MV-4-11 (cell line): ENCODE measurements around the gene KAT2A.

Experiments used
- DNase-seq: peaks from one replicate; lab custom pipeline; 2025; lab: John Stamatoyannopoulos, UW

KAT2A gene

DNA sequence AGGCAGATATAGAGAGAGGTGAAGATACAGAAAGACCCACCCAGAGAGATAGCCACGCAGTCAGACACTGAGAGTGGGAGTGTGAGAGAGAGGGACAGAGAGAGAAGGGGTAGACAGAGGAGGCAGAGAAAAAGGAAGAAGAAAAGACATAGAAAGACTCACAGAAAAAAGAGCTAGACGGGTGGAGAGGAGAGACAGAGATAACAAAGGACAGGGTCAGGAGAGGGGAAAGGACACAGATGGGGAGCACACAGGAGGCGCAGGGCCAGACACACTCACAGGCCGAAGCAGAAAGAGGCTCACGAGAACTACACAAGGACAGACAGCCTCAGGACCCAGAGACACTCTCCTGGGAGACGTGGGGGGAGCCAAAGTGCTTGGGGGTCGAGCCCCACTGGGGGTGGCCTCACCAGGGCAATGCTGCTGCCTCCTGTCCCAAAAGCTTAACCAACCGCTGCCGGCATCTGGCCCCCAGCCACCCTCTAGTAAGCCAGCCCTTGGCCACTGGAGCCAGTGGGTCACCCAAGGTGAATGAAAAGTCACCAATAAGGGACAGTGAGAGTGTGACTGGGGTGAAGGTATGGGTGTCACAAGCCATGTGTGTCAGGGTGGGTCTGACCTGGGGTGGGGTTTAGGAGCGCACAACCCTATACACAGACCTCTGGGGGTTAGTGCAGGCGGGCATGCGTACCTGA, 26.6 kb downstream of the KAT2A start:
- DNase-seq = no peak

DNA sequence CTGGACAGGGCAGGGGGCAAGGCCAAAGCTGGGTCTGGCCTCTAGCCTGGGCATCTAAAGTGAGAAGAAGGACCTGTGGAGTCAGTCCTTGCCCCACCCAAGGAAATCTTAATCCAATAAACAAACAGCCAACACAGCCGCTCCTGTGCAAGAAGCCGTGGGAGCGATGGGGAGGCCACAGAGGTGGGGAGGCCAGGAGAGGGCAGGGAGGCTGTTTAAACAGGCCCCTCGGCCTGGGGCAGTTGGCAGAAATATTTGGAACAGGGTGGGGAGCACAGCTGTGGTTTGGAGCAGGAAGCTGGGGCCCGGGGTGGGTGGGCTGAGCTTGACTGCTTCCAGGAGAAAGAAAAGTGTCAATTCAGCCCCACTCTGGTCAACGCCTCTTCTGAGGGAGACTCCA, 28.2 kb downstream of the KAT2A start:
- no peak for DNase-seq

- DNase-seq = no peak
Measured at GRCh38 chr17:42090964-42091790, 30.0 kb downstream of the KAT2A start.

DNA sequence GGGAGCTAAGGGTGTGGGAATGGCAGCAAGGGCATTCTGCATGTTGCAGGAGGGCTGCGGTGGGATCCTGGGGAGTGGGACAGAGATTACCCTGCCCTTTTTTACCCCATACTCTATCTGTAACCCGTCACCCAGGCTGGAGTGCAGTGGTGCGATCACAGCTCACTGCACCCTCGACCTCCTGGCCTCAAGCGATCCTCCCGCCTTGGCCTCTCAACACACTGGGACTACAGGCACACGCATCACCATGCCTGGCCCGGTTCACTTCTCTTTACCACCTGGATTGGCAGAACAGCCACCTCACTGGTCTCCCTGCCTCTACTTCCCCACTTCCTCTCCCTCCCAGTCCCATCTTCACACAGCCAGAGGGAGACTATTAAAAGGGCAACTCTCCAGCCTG, 32.4 kb downstream of the KAT2A start:
- DNase-seq = no peak

DNA sequence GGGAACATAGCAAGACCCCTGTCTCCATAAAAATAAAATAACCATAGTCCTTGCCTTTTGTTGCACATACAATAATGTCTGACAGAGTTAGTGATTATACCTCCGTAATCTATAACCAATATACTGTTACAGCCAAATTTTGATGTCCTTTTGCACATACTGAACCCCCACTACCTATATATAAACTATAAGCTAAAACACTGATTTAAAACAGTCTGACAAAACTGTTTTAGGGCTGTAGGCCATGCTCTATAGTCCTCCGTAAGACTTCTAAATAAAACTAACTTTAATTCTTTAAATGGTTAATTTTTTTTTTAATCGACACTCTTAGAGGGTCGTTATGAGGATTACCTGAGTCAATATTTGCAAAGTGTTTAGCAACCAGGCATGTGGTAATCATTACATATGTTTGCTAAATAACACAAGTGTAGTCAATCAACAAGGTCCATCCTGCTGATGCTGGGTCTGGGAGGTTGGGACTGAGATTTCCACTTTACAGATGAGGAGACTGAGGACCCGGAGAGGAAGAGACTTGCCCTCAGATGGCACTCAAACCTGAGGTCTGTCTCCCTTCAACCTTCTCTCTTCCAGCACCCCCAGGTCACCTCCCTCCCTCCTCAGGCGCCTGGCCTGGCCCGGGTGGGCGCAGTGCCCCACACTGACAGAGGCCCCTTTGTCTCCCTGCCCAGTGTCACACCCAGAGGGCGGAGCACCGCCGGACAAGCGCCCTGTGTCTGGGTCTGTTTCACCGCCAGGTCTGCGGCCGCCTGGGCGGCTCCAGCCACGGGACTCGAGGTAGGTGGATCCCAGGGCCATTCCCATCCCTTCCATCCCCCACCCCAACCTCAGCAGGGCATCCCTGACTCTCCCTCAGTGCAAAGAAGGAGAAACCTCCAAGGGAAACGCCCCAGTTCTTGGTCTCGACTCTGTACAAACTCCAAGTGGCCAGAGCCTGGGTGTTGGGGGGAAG, 33.1 kb downstream of the KAT2A start:
- DNase-seq = no peak

DNA sequence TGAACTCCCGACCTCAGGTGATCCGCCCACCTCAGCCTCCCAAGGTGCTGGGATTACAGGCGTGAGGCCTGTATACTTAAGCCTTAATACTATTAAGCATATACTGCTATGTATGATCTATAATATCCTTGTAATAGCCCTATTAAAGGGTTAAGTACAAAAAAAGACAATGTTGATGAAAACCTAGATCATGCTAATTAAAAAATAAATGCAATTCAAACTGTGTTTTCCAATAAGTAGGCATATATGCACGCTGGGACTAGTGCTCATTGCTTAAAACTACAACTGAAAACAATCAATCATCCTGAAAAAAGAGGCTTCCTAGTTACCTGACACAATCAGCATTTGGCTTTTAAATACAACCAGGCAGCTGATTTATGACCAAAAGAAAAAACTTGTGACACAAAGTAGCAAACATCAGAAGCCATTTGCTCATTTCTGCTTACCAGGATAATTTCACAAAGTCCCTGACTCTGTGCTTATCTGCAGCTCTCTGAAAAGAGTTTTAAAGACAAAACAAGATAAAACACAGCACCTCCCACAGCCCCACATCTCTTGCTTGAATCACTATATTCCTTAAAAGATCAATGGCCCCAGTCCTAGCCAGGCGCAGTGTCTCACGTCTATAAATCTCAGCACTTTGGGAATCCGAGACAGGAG, 34.0 kb downstream of the KAT2A start:
- no peak for DNase-seq

GRCh38 chr17:42081516-42082129, 39.5 kb downstream of the KAT2A start:
- DNase-seq = no peak

DNA sequence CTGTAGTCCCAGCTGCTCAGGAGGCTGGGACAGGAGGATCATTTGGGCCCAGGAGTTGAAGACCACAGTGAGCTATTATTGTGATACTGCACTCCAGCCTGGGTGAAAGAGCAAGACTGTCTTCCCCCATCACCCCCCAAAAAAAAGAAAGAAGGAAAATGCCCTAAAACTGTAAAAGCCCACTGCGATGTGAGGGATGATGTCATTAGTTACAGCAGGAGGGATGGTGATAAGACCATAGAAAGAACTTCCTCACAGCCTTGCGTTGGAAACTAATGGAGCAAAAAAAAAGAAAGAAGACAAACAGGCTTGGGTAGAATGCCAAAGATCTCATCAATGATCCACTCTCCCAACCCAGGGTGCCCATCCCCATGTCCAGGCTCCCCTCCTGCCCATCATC, 41.6 kb downstream of the KAT2A start:
- DNase-seq = no peak

DNA sequence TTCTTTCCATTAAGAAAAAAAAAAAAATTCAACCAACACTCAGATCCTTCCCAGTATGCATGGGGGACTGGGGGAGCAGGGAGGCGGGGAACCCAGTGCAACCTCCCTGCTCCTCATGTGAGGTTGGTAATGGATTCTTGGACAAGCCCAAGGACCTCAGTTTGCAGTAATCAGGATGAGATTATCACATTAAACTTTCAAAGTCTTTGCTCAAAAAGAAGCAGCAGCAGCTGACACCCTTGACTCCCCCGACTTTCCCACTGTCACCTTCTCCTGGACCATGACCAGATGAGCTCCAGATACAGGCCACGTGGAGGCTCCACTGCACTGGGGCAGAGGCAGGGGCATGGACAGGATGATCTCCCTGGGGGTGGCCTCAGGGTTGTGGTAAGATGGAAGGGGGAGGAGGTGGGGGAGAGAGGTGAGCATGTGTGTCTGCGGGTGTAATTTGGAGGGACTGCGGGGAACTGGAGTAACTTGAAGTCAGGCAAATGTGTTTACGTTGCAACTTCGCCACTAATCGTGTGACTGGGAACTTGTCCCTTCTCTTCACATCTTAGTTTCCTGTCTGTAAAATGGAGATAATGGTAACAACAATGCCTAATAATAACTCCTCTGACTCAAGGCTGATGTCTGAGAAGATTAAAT, 42.6 kb downstream of the KAT2A start:
- DNase-seq = no peak

DNA sequence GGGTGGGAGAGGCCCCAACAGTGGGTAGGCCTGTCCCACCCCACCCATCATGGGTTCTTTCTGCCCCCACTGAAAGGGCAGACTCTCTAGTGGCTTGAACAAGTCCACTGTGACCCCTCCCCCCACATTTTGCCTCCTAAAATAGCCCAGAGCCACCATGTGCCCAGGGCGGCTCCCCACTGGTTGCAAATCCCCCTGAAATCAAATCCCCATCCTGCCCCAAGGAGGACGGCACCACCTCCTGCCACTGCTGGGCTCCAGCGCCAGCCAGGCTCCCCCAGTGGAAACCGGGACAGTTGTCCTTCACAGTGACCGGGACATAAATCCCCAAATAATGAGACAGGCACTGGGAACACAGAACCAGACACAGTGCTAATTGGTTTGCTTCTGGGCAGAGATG, 43.4 kb downstream of the KAT2A start:
- no peak for DNase-seq

GRCh38 chr17:42076797-42077559, 44.2 kb downstream of the KAT2A start:
- DNase-seq = no peak

GRCh38 chr17:42075789-42076188, 45.4 kb downstream of the KAT2A start:
- DNase-seq = no peak

GRCh38 chr17:42072323-42073187, 48.6 kb downstream of the KAT2A start:
- DNase-seq = peak; percentile 5

- no peak for DNase-seq
Measured at GRCh38 chr17:42071810-42072209, 49.4 kb downstream of the KAT2A start.

DNA sequence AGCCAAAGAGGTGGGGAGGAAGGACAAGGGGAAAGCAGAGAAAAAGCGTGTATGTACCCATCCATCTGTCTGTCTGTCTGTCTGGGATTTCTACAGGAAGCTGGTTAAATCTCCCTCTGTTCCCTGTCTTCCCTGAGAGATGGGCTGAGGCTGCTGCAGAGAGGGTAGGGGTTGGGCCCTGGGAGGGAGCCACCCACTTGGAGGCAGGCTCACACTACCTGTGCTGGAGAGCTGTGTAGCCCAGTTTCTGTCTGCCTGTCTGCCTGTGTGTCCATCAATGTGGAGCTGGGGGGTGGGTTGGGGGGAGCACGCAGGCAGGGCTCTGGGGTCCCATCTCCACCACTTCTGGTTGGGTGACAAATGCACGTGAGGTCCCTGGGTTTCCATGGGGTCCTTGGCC, 52.2 kb downstream of the KAT2A start:
- no peak for DNase-seq

GRCh38 chr17:42067371-42068091, 53.6 kb downstream of the KAT2A start:
- DNase-seq = peak; percentile 21

GRCh38 chr17:42065201-42065600, 56.0 kb downstream of the KAT2A start:
- DNase-seq = no peak
